OCI-M1 (cell line): ENCODE results near the gene ARID4B.
"Not testable (repeated sequence)": the region's sequence is repeated elsewhere in the genome, so short reads cannot be mapped to it uniquely, and the experiment has no call there.

Source experiments
- DNase-seq: peaks from one replicate; lab custom pipeline; 2025; lab: John Stamatoyannopoulos, UW

ARID4B gene

GRCh38 chr1:235327559-235328270 lies at the start of gene ARID4B:
Gene ARID4B (minus strand): TSS chr1:235328179. CDS start chr1:235326919, 1,260 bp downstream.
- no peak for DNase-seq

GRCh38 chr1:235375919-235376605 lies 48.1 kb upstream of the ARID4B start:
- no peak for DNase-seq

- DNase-seq: no peak
Measured at GRCh38 chr1:235369802-235370201, 41.8 kb upstream of the ARID4B start.

GRCh38 chr1:235368428-235368827 lies 40.4 kb upstream of the ARID4B start:
- no peak for DNase-seq

- DNase-seq: peak; percentile 100
Measured at GRCh38 chr1:235367000-235367908, 39.3 kb upstream of the ARID4B start, which contains the start of gene TBCE. Gene TBCE (plus strand): TSS chr1:235367427. CDS start chr1:235380050, 12,623 bp downstream.

GRCh38 chr1:235366286-235366685 lies 38.3 kb upstream of the ARID4B start:
- DNase-seq: no peak

GRCh38 chr1:235364189-235364588 lies 36.2 kb upstream of the ARID4B start:
- DNase-seq: not testable (repeated sequence)

GRCh38 chr1:235358899-235359298 lies 30.9 kb upstream of the ARID4B start:
- no peak for DNase-seq

- no peak for DNase-seq
Measured at GRCh38 chr1:235357485-235358373, 29.8 kb upstream of the ARID4B start.

- no peak for DNase-seq
Measured at GRCh38 chr1:235351898-235352297, 23.9 kb upstream of the ARID4B start.

- DNase-seq: no peak
Measured at GRCh38 chr1:235351441-235351840, 23.5 kb upstream of the ARID4B start.

GRCh38 chr1:235343726-235344125 lies 15.7 kb upstream of the ARID4B start:
- DNase-seq: no peak

- no peak for DNase-seq
Measured at GRCh38 chr1:235342471-235342870, 14.5 kb upstream of the ARID4B start.

- DNase-seq: no peak
Measured at GRCh38 chr1:235342039-235342438, 14.1 kb upstream of the ARID4B start.

- no peak for DNase-seq
Measured at GRCh38 chr1:235341334-235341733, 13.4 kb upstream of the ARID4B start.

- DNase-seq: no peak
Measured at GRCh38 chr1:235339746-235340145, 11.8 kb upstream of the ARID4B start.

- DNase-seq: peak; percentile 89
Measured at GRCh38 chr1:235336903-235337302, 8.9 kb upstream of the ARID4B start.

- peak; percentile 32 for DNase-seq
Measured at GRCh38 chr1:235331401-235331800, 3.4 kb upstream of the ARID4B start.

GRCh38 chr1:235330918-235331285 lies 2.9 kb upstream of the ARID4B start:
- peak; percentile 50 for DNase-seq

- DNase-seq: peak; percentile 90
Measured at GRCh38 chr1:235329139-235329902, 1.3 kb upstream of the ARID4B start.
